GM19193 (cell line): ENCODE results near the gene ARHGAP15.

ENCODE experiments used
- POLR2A ChIP-seq: IDR thresholded peaks from 4 replicates; pipeline ENCODE4 v1.6.1; 2011; ENCODE audit not compliant: insufficient read depth, insufficient read length; ENCODE audit errors: extremely low read depth

The ARHGAP15 gene

GRCh38 chr2:143548032-143548431 lies 418.8 kb downstream of the ARHGAP15 start:
- no peak for TF ChIP-seq POLR2A

- no peak for TF ChIP-seq POLR2A
Measured at GRCh38 chr2:143550500-143550899, 421.3 kb downstream of the ARHGAP15 start.

DNA sequence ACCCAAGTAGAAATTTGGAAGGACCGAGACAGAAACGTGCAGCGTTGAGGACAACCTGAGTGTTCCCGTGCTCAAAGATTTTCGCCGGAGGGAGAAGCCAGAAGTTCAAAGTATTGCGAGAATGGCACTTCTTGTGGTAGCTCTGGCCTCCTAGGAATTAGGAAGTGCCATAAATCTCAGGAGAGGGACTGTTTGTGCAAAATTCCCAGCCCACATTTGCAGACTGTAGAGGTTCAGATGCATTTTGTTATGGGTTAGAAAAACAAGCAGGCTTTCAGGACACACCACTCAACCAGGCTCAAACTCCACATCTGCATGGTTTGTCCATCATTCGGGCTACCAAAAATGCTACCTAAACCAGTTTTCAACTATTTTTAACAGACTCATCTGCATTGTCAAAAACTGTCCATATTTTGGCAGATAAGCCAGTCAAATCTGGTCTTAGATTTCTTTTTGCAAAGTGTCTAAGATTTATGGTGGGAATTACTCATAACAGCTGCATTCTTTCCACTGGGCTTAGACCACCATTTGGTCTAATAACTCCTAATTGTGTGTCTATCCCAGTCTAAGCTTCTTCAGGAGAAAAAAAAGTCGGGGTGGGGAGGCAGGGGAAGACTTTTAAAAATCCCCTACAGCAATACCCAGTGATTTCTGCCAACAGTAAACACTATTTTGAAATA lies 422.9 kb downstream of the ARHGAP15 start:
- no peak for TF ChIP-seq POLR2A

GRCh38 chr2:143553261-143553660 lies 424.0 kb downstream of the ARHGAP15 start:
- no peak for TF ChIP-seq POLR2A

GRCh38 chr2:143558665-143559064 lies 429.4 kb downstream of the ARHGAP15 start:
- no peak for TF ChIP-seq POLR2A

DNA sequence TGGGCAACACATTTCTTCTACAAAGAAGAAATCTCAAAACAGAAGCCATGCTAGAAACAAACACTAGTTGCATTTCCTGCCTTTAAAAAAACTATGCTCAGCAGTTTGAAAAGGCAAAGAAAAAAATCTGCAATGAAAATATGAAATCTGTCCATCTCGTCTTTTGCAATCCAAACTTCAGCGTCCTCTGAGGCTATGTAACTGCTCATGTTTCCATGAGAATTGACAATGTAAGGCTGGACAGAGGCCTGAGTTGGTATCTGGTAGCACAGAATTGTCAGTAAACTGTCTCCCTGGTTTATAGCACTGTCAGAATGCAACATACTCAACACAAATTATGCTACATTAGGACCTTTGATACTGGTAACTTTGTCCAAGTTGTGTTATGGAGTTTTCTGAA lies 429.9 kb downstream of the ARHGAP15 start:
- no peak for TF ChIP-seq POLR2A

- no peak for TF ChIP-seq POLR2A
Measured at GRCh38 chr2:143560724-143561123, 431.5 kb downstream of the ARHGAP15 start.

DNA sequence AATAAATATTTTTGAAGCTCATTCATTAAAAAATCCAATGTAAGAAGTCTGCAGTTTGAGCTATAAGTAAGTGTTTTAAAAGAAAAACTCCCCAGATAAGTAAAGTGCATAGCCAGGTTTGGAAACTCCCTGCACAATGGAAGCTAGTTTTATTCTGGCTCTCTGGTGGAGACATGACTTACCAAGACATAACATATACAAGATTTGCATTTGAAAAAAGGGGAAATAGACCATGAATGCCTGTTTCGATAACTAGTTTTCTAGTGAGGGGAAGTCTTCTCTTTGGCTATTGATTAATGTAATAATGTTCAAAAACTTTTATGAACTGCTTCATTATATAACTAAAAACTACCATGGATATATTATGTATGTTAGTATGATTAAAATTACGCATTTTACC lies 435.2 kb downstream of the ARHGAP15 start:
- TF ChIP-seq POLR2A = no peak

DNA sequence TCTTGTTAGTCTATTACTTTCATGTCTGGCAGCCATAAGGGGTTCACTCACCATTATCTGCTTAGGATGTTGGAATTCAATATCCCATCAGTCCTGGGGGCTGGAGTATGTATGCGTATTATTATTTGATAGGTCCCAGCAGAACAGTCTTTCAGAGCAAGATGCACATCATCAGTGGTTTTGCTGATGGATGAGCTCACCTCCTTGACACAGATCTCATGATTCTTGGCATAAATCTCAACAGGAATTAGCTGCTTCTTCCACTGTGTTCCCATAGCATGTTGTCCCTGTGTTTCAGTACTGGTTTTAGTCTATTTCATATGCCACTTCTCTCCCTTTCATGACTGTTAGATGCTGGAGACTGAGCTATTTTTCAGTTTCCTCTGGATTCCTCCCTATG lies 442.5 kb downstream of the ARHGAP15 start:
- no peak for TF ChIP-seq POLR2A

DNA sequence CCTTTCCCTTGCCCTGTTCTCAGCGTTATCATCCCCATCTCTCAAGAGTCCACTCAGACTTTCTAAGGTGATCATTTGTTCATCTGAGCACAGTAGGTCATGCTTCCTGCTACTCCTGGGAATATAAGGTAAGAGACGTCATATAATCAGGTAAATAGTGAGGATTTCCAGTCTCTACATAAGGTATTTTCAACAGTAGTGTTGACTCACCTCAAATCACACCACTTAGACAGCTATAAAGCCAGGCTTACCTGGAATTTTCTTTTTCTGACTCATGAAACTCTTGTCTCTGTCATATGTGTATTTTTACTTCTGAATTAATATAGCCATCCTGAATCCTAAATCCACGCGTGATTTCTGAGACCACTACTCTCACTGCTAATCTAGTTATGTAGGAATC lies 443.2 kb downstream of the ARHGAP15 start:
- TF ChIP-seq POLR2A = no peak

DNA sequence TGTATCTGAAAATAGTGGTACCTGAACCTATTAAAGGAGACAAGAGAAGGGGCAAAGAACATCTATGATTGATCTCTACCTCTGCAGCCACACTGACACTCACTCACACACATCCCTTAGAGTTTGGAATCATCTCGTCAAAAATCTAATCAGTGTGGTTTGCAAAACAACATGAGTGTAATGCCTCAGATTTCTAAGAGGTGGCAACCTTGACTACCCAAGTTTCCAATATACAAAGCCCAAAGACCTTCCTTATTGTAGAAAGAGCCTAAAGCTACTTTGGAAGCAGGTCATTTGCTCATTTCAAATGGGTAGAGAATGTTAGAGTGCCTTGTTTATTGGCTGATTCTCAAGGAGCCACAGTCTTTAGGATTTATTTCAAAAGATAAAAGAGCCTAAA lies 444.9 kb downstream of the ARHGAP15 start:
- no peak for TF ChIP-seq POLR2A

DNA sequence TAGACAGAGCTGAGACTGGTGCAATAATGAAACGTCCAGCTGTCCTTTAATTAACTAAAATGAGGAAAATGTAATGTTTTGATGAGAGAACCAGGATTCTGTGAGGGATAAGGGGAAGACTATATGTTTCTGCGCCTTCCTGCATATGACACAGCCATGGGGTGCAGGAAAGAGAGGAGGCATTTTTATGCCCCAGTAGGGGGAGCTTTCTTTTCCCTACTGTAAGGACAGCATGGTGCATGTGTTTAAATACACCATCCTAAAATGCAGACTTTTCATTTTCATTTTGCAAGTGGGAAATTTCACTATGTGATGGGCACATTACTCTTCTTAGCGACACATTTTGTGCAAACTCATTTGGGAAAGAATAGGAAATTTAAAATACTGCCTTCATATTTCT lies 446.1 kb downstream of the ARHGAP15 start:
- no peak for TF ChIP-seq POLR2A

DNA sequence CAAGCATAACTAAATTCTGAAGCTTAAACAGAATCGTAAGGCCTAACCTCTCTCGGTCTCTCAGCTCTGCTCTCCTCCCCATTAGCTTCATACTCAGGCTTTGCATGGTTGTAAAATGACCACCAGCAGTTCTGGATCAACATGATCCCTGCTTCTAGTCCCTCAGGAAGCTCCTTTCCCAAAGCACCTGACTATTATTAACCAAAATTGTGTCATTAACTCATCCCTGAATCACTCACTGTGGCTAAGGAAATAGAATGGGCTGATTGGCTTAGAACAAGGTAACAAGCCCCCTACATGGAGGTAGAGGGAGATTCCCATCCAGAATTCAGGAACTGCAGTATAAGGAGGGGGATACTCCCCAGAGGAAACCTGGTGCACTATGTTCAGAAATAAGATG lies 448.3 kb downstream of the ARHGAP15 start:
- TF ChIP-seq POLR2A = no peak

- no peak for TF ChIP-seq POLR2A
Measured at GRCh38 chr2:143579456-143579855, 450.2 kb downstream of the ARHGAP15 start.

GRCh38 chr2:143581134-143581533 lies 451.9 kb downstream of the ARHGAP15 start:
- no peak for TF ChIP-seq POLR2A

DNA sequence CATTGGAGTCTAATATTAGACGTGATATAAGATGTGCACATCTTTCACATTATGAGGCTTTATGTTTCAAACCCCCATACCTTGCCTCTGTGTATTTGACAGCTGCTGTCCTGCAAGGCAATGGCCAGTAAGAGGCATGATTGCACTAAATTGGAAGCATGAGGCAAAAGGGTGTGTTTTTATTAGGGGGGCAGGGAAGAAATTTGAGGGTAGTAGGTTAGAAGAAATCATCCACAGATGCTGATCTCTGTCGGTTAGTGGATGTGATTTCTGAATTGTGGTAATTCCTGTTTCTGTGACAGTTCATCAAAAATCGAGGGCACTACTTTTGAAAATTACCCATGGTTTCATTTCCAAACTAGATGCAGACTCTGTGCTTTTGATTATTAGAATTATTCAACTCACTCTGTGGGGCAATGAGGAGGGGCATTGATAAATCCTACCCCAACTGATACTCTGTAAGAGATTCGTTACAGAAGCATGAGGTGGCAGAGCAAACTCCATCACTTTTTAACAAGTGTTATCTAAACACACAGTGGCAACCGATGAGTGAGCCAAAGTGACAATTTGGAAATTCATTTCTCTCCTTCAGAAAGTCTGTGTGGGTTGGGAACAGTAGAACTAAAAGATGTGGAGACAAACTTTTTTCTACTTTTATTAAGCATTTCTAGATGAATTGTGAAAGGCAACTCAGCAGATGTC lies 453.0 kb downstream of the ARHGAP15 start:
- TF ChIP-seq POLR2A = no peak

- TF ChIP-seq POLR2A = no peak
Measured at GRCh38 chr2:143584936-143585335, 455.7 kb downstream of the ARHGAP15 start.

GRCh38 chr2:143586119-143586518 lies 456.9 kb downstream of the ARHGAP15 start:
- TF ChIP-seq POLR2A = no peak

DNA sequence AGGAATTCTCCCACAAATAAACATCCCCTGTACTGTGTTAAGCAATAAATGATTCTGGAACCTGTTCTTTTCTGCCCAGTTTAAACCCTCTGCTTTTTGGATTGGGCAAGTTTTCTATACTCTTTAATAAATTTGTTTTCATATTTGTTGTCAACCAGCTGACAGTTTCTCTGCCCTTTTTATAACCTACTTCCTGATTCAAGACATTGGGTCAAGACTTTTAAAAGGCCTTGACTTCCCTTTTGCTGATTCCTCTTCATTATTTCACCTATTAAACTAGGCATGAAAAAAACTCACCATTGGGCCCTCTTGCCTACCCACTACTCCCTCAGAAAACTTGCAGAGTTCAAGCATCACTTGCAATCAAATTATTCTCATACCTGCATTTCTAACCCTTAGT lies 459.5 kb downstream of the ARHGAP15 start:
- TF ChIP-seq POLR2A = no peak
